Superior temporal gyrus (tissue), 1 donor: ENCODE measurements around the gene CTDSP2.
"Not testable (repeated sequence)": the region's sequence is repeated elsewhere in the genome, so short reads cannot be mapped to it uniquely, and the experiment has no call there.

Experiments used
- DNase-seq: peaks from one replicate; pipeline ENCODE4 v3.0.0-alpha.2; 2016; ENCODE audit errors: extremely low spot score

CTDSP2 gene

GRCh38 chr12:57846577-57847319 lies at the start of gene CTDSP2:
Gene CTDSP2, minus strand, starts transcription at chr12:57846729. Its CDS starts 294 bp downstream, at chr12:57846435.
- DNase-seq: peak; percentile 98

- no peak for DNase-seq
These were observed 49.5 kb upstream of the CTDSP2 start for GRCh38 chr12:57896115-57896433.

- peak; percentile 38 for DNase-seq
These were observed 49.0 kb upstream of the CTDSP2 start for GRCh38 chr12:57895389-57896114.

GRCh38 chr12:57894399-57895292 lies 48.1 kb upstream of the CTDSP2 start:
- no peak for DNase-seq

GRCh38 chr12:57893431-57894353 lies 47.2 kb upstream of the CTDSP2 start:
- peak; percentile 85 for DNase-seq

- DNase-seq: no peak
These were observed 45.9 kb upstream of the CTDSP2 start for GRCh38 chr12:57892232-57892972.

GRCh38 chr12:57891542-57892228 lies 45.2 kb upstream of the CTDSP2 start:
- peak; percentile 43 for DNase-seq

- DNase-seq: no peak
These were observed 43.9 kb upstream of the CTDSP2 start for GRCh38 chr12:57890191-57891115.

GRCh38 chr12:57889500-57889989 lies 43.0 kb upstream of the CTDSP2 start:
- DNase-seq: peak; percentile 55

GRCh38 chr12:57888409-57889157 lies 42.1 kb upstream of the CTDSP2 start:
- peak; percentile 70 for DNase-seq

- DNase-seq: no peak
These were observed 41.3 kb upstream of the CTDSP2 start for GRCh38 chr12:57887631-57888408.

- DNase-seq: not testable (repeated sequence)
These were observed 40.4 kb upstream of the CTDSP2 start for GRCh38 chr12:57886964-57887363.

- DNase-seq: no peak
These were observed 40.0 kb upstream of the CTDSP2 start for GRCh38 chr12:57886542-57886941.

GRCh38 chr12:57885207-57885606 lies 38.7 kb upstream of the CTDSP2 start:
- no peak for DNase-seq

GRCh38 chr12:57883700-57884099 lies 37.2 kb upstream of the CTDSP2 start:
- DNase-seq: no peak

- no peak for DNase-seq
These were observed 36.5 kb upstream of the CTDSP2 start for GRCh38 chr12:57883057-57883456.

- DNase-seq: no peak
These were observed 36.0 kb upstream of the CTDSP2 start for GRCh38 chr12:57882575-57882974.
